Upper lobe of left lung (tissue), 6 donors: ENCODE measurements around the gene GREB1L. TPM values are rescaled to one million over a fixed set of nuclear protein-coding genes. Genes with fewer than 3 reads are reported as not detected.
"Not testable (repeated sequence)": the region's sequence is repeated elsewhere in the genome, so short reads cannot be mapped to it uniquely, and the experiment has no call there.

Experiments used
- ATAC-seq, 2 donors: fragments of 200-7000 bp; cut with Tn5 transposase; one replicate each; pipeline ENCODE4 v1.9.1; 2022; ENCODE audit warnings: mild to moderate bottlenecking in 2 of 2, moderate library complexity in 2 of 2; ENCODE audit not compliant: low FRiP score in 2 of 2
- DNase-seq, 2 donors: peaks; one replicate each; pipeline ENCODE4 v3.0.0-alpha.2; 2019 to 2020
- H3K27ac ChIP-seq, 4 donors: fragments of 200-600 bp; sonication (generic); one replicate each; pipeline ENCODE4 v1.5.1; 2016 to 2019
- H3K27me3 ChIP-seq, 4 donors: fragments of 200-600 bp; sonication (generic); one replicate each; pipeline ENCODE4 v1.5.1; 2017 to 2019
- H3K36me3 ChIP-seq, 4 donors: fragments of 200-600 bp; sonication (generic); one replicate each; pipeline ENCODE4 v1.5.1; 2016 to 2019
- H3K4me1 ChIP-seq, 4 donors: fragments of 200-600 bp; sonication (generic); one replicate each; pipeline ENCODE4 v1.5.1; 2018 to 2019
- H3K4me3 ChIP-seq, 4 donors: fragments of 200-600 bp; sonication (generic); one replicate each; pipeline ENCODE4 v1.5.1; 2017 to 2019; ENCODE audit warnings: mild to moderate bottlenecking in 2 of 4, moderate library complexity in 1 of 4
- H3K9me3 ChIP-seq, 4 donors: fragments of 200-600 bp; sonication (generic); one replicate each; pipeline ENCODE4 v1.5.1; 2018 to 2019
- EP300 ChIP-seq, 4 donors: sonication (generic); formaldehyde crosslinking; IDR thresholded peaks; one replicate each; pipeline ENCODE4 v1.5.1; 2017; ENCODE audit warnings: antibody characterized with exemption in 4 of 4, control low read depth in 2 of 4
- POLR2A ChIP-seq, 4 donors: fragments of 450-650 bp; IDR thresholded peaks; one replicate each; pipeline ENCODE4 v1.5.1; 2016 to 2017; ENCODE audit warnings: antibody characterized with exemption in 4 of 4, mild to moderate bottlenecking in 2 of 4
- POLR2AphosphoS5 ChIP-seq, 2 donors: sonication (generic); formaldehyde crosslinking; IDR thresholded peaks; one replicate each; pipeline ENCODE4 v1.5.1; 2017; ENCODE audit warnings: antibody characterized with exemption in 2 of 2
- WGBS, 2 donors: methylation state at CpG; one replicate each; pipeline ENCODE4 v1.1.5; 2017 to 2018; 5-methylcytosine and 5-hydroxymethylcytosine counted together
- total RNA-seq, 6 donors: library from RNA; depleted of rRNA in 4 of 6; stranded (reverse); fragments of >200 nt in 4 of 6; gene quantifications; one replicate each; pipeline versions ENCODE4 v1.1.0 to v1.2.1, GENCODE V29; 2016 to 2021
- TF ChIP-seq, protein P1 (sequence below), 6 experiments: fragments of 450-650 bp in 4 of 6; fragments of 200-600 bp in 2 of 6; sonication (generic) in 2 of 6; IDR thresholded peaks; one replicate each; pipeline ENCODE4 v1.5.1; 2016 to 2019; ENCODE audit warnings: antibody characterized with exemption in 6 of 6
- donor health status: DM: no; HTN: no; CAD: no; lungs with moderate emphysema.
- donor health status: DM: no; HTN: yes; CAD: no; lungs with severe emphysema.

Gene GREB1L
- total RNA-seq, 6 donors from 2014 or later = under 0.01 to 2.0 (median 0.44) TPM

DNA sequence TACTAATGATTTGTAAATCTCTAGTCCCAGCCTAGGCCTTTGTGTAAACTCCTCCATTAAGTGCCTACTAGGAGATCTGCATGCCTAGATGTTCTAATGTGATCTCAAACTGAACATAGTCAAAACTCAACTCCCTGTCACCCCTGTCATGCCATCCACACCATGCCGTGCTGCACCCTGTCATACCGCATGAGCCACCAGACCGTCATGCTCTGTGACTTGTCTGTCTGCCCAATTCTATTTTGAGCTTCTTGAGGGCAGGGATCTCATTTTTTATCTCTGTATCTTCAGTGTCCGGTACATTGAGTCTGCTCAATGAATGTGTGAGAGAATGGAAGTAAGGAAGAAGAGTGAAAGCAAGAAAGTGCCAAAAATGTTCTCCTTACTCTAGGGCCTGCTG is 35.5 kb downstream of the GREB1L start:
- no peaks in the 10 kb centered on the region for H3K9me3 ChIP-seq
- H3K4me3 ChIP-seq = no peak overlapping the region
- no peaks in the 10 kb centered on the region for H3K27me3 ChIP-seq
- DNase-seq (no peak), ATAC-seq (no peak)
- 98% methylated on average over 4 of the region's 4 CpGs for WGBS, 2 donors
- TF ChIP-seq POLR2A (IDR thresholded peaks at IDR 0.05) (no peak), EP300 (IDR thresholded peaks at IDR 0.05) (no peak), POLR2AphosphoS5 (IDR thresholded peaks at IDR 0.05) (no peak)
- TF ChIP-seq, protein P1, sequence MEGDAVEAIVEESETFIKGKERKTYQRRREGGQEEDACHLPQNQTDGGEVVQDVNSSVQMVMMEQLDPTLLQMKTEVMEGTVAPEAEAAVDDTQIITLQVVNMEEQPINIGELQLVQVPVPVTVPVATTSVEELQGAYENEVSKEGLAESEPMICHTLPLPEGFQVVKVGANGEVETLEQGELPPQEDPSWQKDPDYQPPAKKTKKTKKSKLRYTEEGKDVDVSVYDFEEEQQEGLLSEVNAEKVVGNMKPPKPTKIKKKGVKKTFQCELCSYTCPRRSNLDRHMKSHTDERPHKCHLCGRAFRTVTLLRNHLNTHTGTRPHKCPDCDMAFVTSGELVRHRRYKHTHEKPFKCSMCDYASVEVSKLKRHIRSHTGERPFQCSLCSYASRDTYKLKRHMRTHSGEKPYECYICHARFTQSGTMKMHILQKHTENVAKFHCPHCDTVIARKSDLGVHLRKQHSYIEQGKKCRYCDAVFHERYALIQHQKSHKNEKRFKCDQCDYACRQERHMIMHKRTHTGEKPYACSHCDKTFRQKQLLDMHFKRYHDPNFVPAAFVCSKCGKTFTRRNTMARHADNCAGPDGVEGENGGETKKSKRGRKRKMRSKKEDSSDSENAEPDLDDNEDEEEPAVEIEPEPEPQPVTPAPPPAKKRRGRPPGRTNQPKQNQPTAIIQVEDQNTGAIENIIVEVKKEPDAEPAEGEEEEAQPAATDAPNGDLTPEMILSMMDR (IDR thresholded peaks at IDR 0.05) = no peak
- no peaks in the 10 kb centered on the region for H3K36me3 ChIP-seq
- no peak overlapping the region for H3K27ac ChIP-seq
- H3K4me1 ChIP-seq = no peaks in the 10 kb centered on the region

DNA sequence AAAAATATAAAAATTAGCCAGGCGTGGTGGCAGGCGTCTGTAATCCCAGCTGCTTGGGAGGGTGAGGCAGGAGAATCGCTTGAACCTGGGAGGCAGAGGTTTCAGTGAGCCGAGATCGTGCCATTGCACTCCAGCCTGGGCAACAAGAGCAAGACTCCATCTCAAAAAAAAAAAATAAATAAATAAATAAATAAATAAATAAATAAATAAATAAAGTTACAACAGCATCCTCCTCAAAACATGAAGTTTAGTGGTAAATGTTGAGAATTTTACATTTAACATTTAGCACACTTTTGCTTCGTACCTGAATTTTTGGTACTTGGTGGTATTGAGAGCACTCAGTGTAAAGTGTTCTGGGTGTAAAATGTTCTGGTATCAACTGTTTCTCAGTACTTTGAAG is 36.2 kb downstream of the GREB1L start:
- 96 to 97% methylated on average over 6 of the region's 6 CpGs for WGBS, 2 donors
- not testable (repeated sequence) for H3K27me3 ChIP-seq, H3K9me3 ChIP-seq, H3K4me3 ChIP-seq, ATAC-seq, DNase-seq, H3K36me3 ChIP-seq, H3K27ac ChIP-seq, H3K4me1 ChIP-seq

DNA sequence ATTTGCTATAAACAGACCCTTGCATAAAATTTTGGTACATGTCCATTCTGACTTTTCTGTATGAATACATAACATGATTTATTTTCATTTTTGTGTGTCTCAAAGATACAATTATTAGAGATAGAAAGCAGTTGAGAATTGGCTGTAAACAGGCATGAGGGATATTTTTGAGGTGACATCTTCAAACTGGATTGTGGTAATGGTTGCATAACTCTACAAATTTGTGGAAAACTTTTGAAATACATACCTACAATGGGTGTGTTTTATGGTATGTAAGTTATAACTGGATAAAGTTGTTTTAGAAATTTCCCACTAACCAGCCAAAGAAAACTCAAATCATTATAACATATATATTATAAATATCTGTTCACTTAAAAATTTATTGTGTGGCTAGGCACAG is 39.6 kb downstream of the GREB1L start:
- no peaks in the 10 kb centered on the region for H3K4me1 ChIP-seq
- H3K4me3 ChIP-seq = no peak overlapping the region
- no peaks in the 10 kb centered on the region for H3K9me3 ChIP-seq
- ATAC-seq (no peak), DNase-seq (no peak)
- no peaks in the 10 kb centered on the region for H3K27me3 ChIP-seq
- no peak for TF ChIP-seq EP300 (IDR thresholded peaks at IDR 0.05)
- TF ChIP-seq, protein P1 (IDR thresholded peaks at IDR 0.05) = no peak
- TF ChIP-seq POLR2AphosphoS5 (IDR thresholded peaks at IDR 0.05) = no peak
- TF ChIP-seq POLR2A (IDR thresholded peaks at IDR 0.05) = no peak
- H3K27ac ChIP-seq = no peak overlapping the region
- no peaks in the 10 kb centered on the region for H3K36me3 ChIP-seq

DNA sequence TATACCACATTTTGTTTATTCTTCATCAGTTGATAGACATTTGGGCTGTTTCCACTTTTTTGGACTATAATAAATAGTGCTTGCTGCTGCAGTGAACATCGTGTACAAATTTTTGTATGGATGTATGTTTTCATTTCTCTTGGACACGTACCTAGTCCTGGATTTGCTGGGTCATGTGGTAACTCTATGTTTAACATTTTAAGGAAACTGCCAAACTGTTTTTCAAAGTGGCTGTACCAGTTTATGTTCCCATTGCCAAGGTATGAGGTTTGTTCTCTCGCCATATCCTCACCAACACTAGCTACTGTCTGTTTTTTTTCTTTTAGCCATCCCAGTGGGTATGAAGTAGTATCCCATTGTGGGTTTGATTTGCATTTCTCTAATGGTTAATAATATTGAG is 42.5 kb downstream of the GREB1L start:
- DNase-seq = no peak
- WGBS, 2 donors = 79 to 84% methylated on average over 3 of the region's 3 CpGs
- Histone ChIP-seq H3K9me3 (no peaks in the 10 kb centered on the region), H3K27me3 (no peaks in the 10 kb centered on the region), H3K27ac (no peak overlapping the region), H3K4me3 (no peak overlapping the region), H3K36me3 (no peaks in the 10 kb centered on the region), H3K4me1 (no peaks in the 10 kb centered on the region)
- TF ChIP-seq POLR2A (IDR thresholded peaks at IDR 0.05) (no peak), POLR2AphosphoS5 (IDR thresholded peaks at IDR 0.05) (no peak), EP300 (IDR thresholded peaks at IDR 0.05) (no peak)
- TF ChIP-seq, protein P1 (IDR thresholded peaks at IDR 0.05) = no peak
- ATAC-seq = no peak

DNA sequence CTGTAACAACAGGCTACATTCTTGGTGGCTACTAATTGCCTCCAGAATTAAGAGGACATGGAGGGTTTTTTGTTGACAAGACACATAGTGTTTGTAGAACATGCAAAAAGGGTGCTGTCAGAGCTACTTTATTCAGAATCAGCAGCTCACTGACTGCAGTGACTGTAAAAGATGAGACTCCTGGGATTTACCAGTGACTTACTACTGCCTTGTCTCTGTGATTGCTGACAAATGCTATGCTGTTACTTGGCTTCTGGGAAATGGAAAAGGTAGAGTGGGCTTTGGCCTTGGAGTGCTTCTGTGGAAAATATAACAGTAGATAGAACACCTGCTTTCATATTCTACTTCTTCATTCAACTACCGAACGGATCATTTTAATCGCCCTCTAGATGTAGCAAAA is 47.8 kb downstream of the GREB1L start:
- Histone ChIP-seq H3K4me3 (no peak overlapping the region), H3K27me3 (no peaks in the 10 kb centered on the region), H3K27ac (no peak overlapping the region), H3K9me3 (no peaks in the 10 kb centered on the region), H3K36me3 (no peaks in the 10 kb centered on the region), H3K4me1 (no peaks in the 10 kb centered on the region)
- TF ChIP-seq POLR2A (IDR thresholded peaks at IDR 0.05) = no peak
- TF ChIP-seq POLR2AphosphoS5 (IDR thresholded peaks at IDR 0.05) = no peak
- TF ChIP-seq, protein P1 (IDR thresholded peaks at IDR 0.05) = no peak
- no peak for TF ChIP-seq EP300 (IDR thresholded peaks at IDR 0.05)
- no peak for ATAC-seq
- no peak for DNase-seq
- WGBS, 2 donors = 96 to 97% methylated on average over 3 of the region's 3 CpGs
